ENCODE results near the gene PROCR. TPM values are rescaled to one million over a fixed set of nuclear protein-coding genes. Genes with fewer than 3 reads are reported as not detected.

The PROCR gene
- total RNA-seq, 1 experiment from 2014 or later, result 52.0 TPM

DNA sequence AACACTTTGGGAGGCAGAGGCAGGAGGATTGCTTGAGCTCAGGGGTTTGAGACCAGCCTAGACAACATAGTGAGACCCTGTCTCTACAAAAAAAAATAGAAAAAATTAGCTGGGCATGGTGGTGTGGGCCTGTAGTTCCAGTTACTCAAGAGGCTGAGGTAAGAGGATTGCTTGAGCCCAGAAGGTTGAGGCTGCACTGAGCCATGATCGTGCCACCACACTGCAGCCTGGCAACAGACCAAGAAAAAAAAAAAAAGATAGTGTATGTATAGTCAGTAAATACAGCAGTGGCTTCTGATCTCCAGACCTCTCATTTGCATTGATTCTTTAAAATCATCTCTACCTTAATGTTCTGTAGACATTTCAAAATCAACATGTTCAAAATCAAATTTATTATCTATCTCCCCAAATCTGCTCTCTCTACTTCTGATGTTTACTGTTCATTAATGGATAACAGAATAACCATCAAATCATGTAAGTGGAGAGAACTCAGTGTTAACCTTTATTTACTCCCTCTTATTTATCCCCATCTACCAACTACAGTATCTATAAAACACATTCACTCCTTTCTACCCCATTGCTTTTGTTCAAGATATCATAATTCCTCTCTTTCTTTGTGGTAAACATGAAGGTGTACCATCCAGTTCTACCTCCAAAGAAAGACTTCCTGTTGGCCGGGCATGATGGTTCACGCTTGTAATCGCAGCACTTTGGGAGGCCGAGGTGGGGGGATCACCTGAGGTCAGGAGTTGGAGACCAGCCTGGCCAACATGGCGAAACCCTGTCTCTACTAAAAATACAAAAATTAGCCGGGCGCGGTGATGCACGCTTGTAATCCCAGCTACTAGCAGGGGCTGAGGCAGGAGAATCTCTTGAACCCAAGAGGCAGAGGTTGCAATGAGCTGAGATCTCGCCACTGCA lies 7.7 kb downstream of the PROCR start (continued):
- no peak for TF ChIP-seq TCF7L2 (IDR thresholded peaks at IDR 0.05; ENCODE audit: borderline replicate concordance, extremely low read depth, insufficient read depth, insufficient read length)
- no peak for TF ChIP-seq EGR1 (IDR thresholded peaks at IDR 0.05; ENCODE audit: low read depth)
- TF ChIP-seq CBX3 (IDR thresholded peaks at IDR 0.05; ENCODE audit: low read depth), result no peak
- no peak for TF ChIP-seq EZH2 (IDR thresholded peaks at IDR 0.05)
- no peak for TF ChIP-seq SIN3A (IDR thresholded peaks at IDR 0.05; ENCODE audit: low read depth)
- TF ChIP-seq ZNF274 (IDR thresholded peaks at IDR 0.05; ENCODE audit: low read depth, low read length), result no peak
- TF ChIP-seq POLR2AphosphoS5 (IDR thresholded peaks at IDR 0.05; ENCODE audit: low read depth, low read length), result no peak
- TF ChIP-seq, protein P1, sequence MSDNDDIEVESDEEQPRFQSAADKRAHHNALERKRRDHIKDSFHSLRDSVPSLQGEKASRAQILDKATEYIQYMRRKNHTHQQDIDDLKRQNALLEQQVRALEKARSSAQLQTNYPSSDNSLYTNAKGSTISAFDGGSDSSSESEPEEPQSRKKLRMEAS (IDR thresholded peaks at IDR 0.05), result no peak

DNA sequence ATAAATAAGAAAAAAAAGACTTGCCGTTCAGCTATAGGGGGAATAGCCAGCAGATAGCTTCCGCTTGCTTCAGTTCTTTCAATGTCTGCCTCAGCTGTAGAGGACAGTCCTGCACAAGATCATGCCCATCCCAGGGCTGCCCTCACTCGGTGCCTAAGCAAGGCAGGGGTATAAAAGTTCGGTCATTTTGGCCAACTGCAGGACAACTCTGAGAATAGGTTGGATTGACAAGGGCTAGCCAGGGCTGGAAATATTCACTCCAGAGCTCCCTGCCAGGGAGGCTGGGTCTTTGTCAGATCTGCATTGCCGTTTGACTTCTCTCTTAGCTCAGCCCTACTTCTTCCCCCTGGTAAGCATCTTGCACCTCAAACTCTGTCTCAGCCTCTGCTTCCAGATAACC lies 8.4 kb downstream of the PROCR start:
- no peak overlapping the region for H2AFZ ChIP-seq (ENCODE audit: low read depth, low read length, poor library complexity, severe bottlenecking)
- no peak overlapping the region for H3K27ac ChIP-seq (ENCODE audit: low read depth, low read length)
- ChIA-PET RAD21 (ENCODE audit: low non-redundant PET in 1 of 2, low total read pairs in 2 of 2, uncharacterized antibody in 2 of 2, unreplicated experiment in 2 of 2) (no interaction called here), POLR2A (no interaction called here), CTCF (no interaction called here)
- no peak for DNase-seq (ENCODE audit: low read depth, low spot score)
- no peaks in the 10 kb centered on the region for H3K9me2 ChIP-seq (ENCODE audit: insufficient read depth)
- H3K4me2 ChIP-seq (ENCODE audit: low read length), result no peak overlapping the region
- no peak for ATAC-seq
- no peaks in the 10 kb centered on the region for H3K9me3 ChIP-seq (ENCODE audit: control insufficient read depth in 1 of 2, insufficient read depth in 1 of 2, low read depth in 1 of 2, low read length in 2 of 2)
- H3K36me3 ChIP-seq (ENCODE audit: control insufficient read depth in 1 of 2, insufficient read depth in 2 of 2, low read length in 2 of 2), result peaks cover 15 to 16% of the 10 kb centered on the region in 2 experiments; a peak in 3 of 4 replicates
- no peaks in the 10 kb centered on the region for H3K27me3 ChIP-seq (ENCODE audit: insufficient read depth, low read length)
- no peaks in the 10 kb centered on the region for H4K20me1 ChIP-seq (ENCODE audit: insufficient read depth)
- no TSS peak for BruUV-seq (replicated peaks)
- intact Hi-C loops (cut with micrococcal nuclease), result no loop called here
- H3K4me1 ChIP-seq (ENCODE audit: control insufficient read depth in 1 of 2, insufficient read depth in 2 of 2, low read length in 2 of 2), result no peaks in the 10 kb centered on the region
- H3K79me2 ChIP-seq (ENCODE audit: insufficient read depth, low read length), result no peaks in the 10 kb centered on the region
- H3K9ac ChIP-seq (ENCODE audit: low read length), result no peak overlapping the region
- H3K4me3 ChIP-seq (replicated peaks in 1 of 2; ENCODE audit: low read depth in 1 of 2, low read length in 2 of 2), result no peak overlapping the region
- TF ChIP-seq, protein P2, sequence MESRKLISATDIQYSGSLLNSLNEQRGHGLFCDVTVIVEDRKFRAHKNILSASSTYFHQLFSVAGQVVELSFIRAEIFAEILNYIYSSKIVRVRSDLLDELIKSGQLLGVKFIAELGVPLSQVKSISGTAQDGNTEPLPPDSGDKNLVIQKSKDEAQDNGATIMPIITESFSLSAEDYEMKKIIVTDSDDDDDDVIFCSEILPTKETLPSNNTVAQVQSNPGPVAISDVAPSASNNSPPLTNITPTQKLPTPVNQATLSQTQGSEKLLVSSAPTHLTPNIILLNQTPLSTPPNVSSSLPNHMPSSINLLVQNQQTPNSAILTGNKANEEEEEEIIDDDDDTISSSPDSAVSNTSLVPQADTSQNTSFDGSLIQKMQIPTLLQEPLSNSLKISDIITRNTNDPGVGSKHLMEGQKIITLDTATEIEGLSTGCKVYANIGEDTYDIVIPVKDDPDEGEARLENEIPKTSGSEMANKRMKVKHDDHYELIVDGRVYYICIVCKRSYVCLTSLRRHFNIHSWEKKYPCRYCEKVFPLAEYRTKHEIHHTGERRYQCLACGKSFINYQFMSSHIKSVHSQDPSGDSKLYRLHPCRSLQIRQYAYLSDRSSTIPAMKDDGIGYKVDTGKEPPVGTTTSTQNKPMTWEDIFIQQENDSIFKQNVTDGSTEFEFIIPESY (IDR thresholded peaks at IDR 0.05; ENCODE audit: extremely low read depth, insufficient replicate concordance, low read length), result no peak
- TF ChIP-seq RAD21 (IDR thresholded peaks at IDR 0.05; ENCODE audit: low read depth) (no peak), YY1 (IDR thresholded peaks at IDR 0.05; ENCODE audit: extremely low read depth, insufficient replicate concordance, low read depth, low read length) (no peak), ZFX (IDR thresholded peaks at IDR 0.05) (no peak), POLR2AphosphoS5 (IDR thresholded peaks at IDR 0.05; ENCODE audit: low read depth, low read length) (no peak), SRF (IDR thresholded peaks at IDR 0.05; ENCODE audit: low read depth) (no peak)
- TF ChIP-seq, protein P3, sequence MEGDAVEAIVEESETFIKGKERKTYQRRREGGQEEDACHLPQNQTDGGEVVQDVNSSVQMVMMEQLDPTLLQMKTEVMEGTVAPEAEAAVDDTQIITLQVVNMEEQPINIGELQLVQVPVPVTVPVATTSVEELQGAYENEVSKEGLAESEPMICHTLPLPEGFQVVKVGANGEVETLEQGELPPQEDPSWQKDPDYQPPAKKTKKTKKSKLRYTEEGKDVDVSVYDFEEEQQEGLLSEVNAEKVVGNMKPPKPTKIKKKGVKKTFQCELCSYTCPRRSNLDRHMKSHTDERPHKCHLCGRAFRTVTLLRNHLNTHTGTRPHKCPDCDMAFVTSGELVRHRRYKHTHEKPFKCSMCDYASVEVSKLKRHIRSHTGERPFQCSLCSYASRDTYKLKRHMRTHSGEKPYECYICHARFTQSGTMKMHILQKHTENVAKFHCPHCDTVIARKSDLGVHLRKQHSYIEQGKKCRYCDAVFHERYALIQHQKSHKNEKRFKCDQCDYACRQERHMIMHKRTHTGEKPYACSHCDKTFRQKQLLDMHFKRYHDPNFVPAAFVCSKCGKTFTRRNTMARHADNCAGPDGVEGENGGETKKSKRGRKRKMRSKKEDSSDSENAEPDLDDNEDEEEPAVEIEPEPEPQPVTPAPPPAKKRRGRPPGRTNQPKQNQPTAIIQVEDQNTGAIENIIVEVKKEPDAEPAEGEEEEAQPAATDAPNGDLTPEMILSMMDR (IDR thresholded peaks at IDR 0.05 in 2 of 3, conservative IDR thresholded peaks at IDR 0.05 in 1 of 3; ENCODE audit: borderline replicate concordance in 1 of 3, insufficient read depth in 1 of 3, low read depth in 2 of 3, low read length in 2 of 3), result no peak
- TF ChIP-seq, protein P4, sequence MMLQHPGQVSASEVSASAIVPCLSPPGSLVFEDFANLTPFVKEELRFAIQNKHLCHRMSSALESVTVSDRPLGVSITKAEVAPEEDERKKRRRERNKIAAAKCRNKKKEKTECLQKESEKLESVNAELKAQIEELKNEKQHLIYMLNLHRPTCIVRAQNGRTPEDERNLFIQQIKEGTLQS (IDR thresholded peaks at IDR 0.05), result no peak
- TF ChIP-seq, protein P5, sequence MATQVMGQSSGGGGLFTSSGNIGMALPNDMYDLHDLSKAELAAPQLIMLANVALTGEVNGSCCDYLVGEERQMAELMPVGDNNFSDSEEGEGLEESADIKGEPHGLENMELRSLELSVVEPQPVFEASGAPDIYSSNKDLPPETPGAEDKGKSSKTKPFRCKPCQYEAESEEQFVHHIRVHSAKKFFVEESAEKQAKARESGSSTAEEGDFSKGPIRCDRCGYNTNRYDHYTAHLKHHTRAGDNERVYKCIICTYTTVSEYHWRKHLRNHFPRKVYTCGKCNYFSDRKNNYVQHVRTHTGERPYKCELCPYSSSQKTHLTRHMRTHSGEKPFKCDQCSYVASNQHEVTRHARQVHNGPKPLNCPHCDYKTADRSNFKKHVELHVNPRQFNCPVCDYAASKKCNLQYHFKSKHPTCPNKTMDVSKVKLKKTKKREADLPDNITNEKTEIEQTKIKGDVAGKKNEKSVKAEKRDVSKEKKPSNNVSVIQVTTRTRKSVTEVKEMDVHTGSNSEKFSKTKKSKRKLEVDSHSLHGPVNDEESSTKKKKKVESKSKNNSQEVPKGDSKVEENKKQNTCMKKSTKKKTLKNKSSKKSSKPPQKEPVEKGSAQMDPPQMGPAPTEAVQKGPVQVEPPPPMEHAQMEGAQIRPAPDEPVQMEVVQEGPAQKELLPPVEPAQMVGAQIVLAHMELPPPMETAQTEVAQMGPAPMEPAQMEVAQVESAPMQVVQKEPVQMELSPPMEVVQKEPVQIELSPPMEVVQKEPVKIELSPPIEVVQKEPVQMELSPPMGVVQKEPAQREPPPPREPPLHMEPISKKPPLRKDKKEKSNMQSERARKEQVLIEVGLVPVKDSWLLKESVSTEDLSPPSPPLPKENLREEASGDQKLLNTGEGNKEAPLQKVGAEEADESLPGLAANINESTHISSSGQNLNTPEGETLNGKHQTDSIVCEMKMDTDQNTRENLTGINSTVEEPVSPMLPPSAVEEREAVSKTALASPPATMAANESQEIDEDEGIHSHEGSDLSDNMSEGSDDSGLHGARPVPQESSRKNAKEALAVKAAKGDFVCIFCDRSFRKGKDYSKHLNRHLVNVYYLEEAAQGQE (IDR thresholded peaks at IDR 0.05; ENCODE audit: low read depth), result no peak
